NCI-H446 treated with DMSO at 0.1 percent for 48 hours (cell line): ENCODE results near the gene MMP19.
"Not testable (repeated sequence)": the region's sequence is repeated elsewhere in the genome, so short reads cannot be mapped to it uniquely, and the experiment has no call there.

Experiments used
- DNase-seq: peaks from one replicate; lab custom pipeline; 2025; lab: John Stamatoyannopoulos, UW

The MMP19 gene

GRCh38 chr12:55843431-55843830, 695 bp upstream of the MMP19 start:
- no peak for DNase-seq

GRCh38 chr12:55840581-55841351, 2.0 kb downstream of the MMP19 start:
- no peak for DNase-seq

- no peak for DNase-seq
Measured at GRCh38 chr12:55839345-55840140, 3.2 kb downstream of the MMP19 start.

GRCh38 chr12:55838361-55838760, 4.4 kb downstream of the MMP19 start:
- DNase-seq: no peak

- DNase-seq: not testable (repeated sequence)
Measured at GRCh38 chr12:55834400-55834799, 8.3 kb downstream of the MMP19 start.

- no peak for DNase-seq
Measured at GRCh38 chr12:55833056-55833455, 9.7 kb downstream of the MMP19 start.

- no peak for DNase-seq
Measured at GRCh38 chr12:55831447-55831815, 11.3 kb downstream of the MMP19 start.

GRCh38 chr12:55830601-55831446, 11.9 kb downstream of the MMP19 start:
- peak; percentile 19 for DNase-seq

- DNase-seq: no peak
Measured at GRCh38 chr12:55829967-55830600, 12.7 kb downstream of the MMP19 start.

GRCh38 chr12:55828357-55828756, 14.4 kb downstream of the MMP19 start:
- DNase-seq: no peak

GRCh38 chr12:55827806-55828205, 14.9 kb downstream of the MMP19 start:
- DNase-seq: no peak

- DNase-seq: no peak
Measured at GRCh38 chr12:55824726-55825125, 18.0 kb downstream of the MMP19 start.

GRCh38 chr12:55823419-55823818, 19.3 kb downstream of the MMP19 start:
- DNase-seq: no peak

GRCh38 chr12:55822228-55822627, 20.5 kb downstream of the MMP19 start:
- DNase-seq: no peak

- no peak for DNase-seq
Measured at GRCh38 chr12:55820679-55821078, 22.1 kb downstream of the MMP19 start.

- no peak for DNase-seq
Measured at GRCh38 chr12:55818886-55819285, 23.9 kb downstream of the MMP19 start.

GRCh38 chr12:55818140-55818728, 24.5 kb downstream of the MMP19 start:
- DNase-seq: no peak

GRCh38 chr12:55817345-55818139, 25.2 kb downstream of the MMP19 start, which contains the start of the genes ORMDL2 and SARNP:
ORMDL2 (plus strand) TSS chr12:55818041; CDS start chr12:55819000, 959 bp downstream.
SARNP (minus strand) TSS chr12:55817724; CDS start chr12:55817701, 23 bp downstream.
- peak; percentile 99 for DNase-seq

GRCh38 chr12:55816881-55817344, 25.8 kb downstream of the MMP19 start:
- no peak for DNase-seq

- DNase-seq: no peak
Measured at GRCh38 chr12:55815473-55815872, 27.3 kb downstream of the MMP19 start.
